ENCODE results near the gene TTLL10. TPM values are rescaled to one million over a fixed set of nuclear protein-coding genes. Genes with fewer than 3 reads are reported as not detected.

Gene TTLL10
- total and polyA plus RNA-seq, 4 donors: not detected

DNA sequence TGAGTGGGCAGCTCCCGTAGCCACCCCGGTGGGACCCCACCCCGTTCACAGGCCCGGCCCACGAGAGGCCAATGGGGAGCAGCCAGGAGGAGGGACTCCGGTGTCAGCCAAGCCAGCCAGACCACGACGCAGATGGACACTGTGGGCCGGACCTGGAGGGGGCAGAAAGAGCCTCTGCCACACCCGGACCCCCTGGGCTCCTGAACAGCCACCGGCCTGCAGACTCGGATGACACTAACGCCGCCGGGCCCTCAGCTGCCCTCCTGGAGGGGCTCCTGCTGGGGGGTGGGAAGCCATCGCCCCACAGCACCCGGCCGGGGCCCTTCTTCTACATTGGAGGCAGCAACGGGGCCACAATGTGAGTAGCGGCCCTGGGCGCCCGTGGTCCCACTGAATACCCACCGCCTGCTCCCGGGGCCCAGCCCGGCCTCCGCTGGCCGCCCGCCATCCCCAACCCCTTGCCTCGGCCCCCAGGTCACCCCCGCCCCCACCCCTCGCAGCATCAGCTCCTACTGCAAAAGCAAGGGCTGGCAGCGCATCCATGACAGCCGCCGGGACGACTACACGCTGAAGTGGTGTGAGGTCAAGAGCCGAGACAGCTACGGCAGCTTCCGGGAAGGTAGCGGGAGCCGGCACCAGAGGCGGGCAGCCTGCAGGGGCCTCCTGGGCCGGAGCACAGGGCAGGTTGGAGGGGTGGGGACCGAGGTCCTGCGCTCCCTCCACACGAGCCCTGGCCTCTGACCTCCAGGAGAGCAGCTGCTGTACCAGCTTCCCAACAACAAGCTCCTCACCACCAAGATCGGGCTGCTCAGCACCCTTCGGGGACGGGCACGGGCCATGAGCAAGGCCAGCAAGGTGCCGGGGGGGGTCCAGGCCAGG lies 6.5 kb downstream of the TTLL10 start (continued):
- TF ChIP-seq TAF1 (conservative IDR thresholded peaks at IDR 0.05) (no peak), HNF4A (conservative IDR thresholded peaks at IDR 0.05) (no peak), JUND (IDR thresholded peaks at IDR 0.05) (no peak), RAD21 (IDR thresholded peaks at IDR 0.05) (no peak), NR2F2 (IDR thresholded peaks at IDR 0.05) (no peak), YY1 (IDR thresholded peaks at IDR 0.05) (no peak)

DNA sequence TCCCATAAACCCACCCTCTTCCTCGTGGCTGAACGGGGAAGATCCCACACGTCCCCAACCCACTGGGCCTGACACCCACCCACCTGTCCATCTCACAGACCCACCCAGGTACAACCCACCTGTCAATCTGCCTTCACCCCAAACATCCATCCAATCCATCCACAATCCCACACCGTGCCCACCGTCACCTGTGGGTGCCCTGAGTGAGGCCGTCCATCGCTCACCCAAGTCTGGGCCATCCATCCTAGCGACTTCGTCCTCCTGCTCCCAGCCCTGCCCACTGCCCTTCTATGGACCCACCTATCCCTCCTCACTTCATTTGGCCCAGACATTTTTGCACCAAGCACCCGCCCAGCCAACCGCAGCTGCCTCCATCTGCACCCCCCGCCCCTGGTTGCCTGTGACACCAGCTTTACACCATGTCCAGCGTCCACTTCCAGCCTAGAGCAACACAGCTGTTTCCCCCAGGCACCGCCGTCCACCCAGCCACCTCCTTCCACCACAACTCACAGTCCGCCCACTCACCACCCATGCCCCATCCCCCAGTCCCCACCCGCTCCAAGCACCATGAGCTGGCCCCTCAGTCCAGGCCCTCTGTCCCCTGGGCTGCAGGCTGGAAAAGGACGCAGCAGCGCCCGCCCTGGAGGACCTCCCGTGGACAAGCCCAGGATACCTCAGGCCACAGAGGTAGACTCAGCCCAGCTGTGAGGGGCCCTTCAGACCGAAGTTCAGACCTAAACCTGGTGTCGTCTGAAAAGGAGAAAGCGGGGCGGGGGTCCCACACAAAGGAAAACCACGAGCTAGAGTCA lies 7.7 kb downstream of the TTLL10 start:
- no peak overlapping the region for H3K27ac ChIP-seq (ENCODE audit: low read depth in 1 of 2, low read length in 2 of 2)
- no peak overlapping the region for H3K4me3 ChIP-seq (ENCODE audit: low read depth in 1 of 3, low read length in 3 of 3)
- no peak overlapping the region for H3K9ac ChIP-seq (ENCODE audit: low read depth in 1 of 2, low read length in 2 of 2)
- H3K4me1 ChIP-seq (ENCODE audit: control insufficient read depth in 4 of 4, insufficient read depth in 4 of 4, low read length in 3 of 4): no peaks in the 10 kb centered on the region
- no peak for TF ChIP-seq FOXA1 (IDR thresholded peaks at IDR 0.05)
- no peak for TF ChIP-seq JUND (IDR thresholded peaks at IDR 0.05)
- no peaks in the 10 kb centered on the region for H3K27me3 ChIP-seq (ENCODE audit: control insufficient read depth in 4 of 4, insufficient read depth in 4 of 4, low read length in 3 of 4)
- no peaks in the 10 kb centered on the region for H3K9me3 ChIP-seq (ENCODE audit: control insufficient read depth in 4 of 4, low read length in 3 of 4)
- no peak for DNase-seq (ENCODE audit: low spot score)
- WGBS: 90% methylated on average over 26 of the region's 26 CpGs
- H3K36me3 ChIP-seq (ENCODE audit: control insufficient read depth in 4 of 4, insufficient read depth in 3 of 4, low read depth in 1 of 4, low read length in 3 of 4): no peaks in the 10 kb centered on the region

DNA sequence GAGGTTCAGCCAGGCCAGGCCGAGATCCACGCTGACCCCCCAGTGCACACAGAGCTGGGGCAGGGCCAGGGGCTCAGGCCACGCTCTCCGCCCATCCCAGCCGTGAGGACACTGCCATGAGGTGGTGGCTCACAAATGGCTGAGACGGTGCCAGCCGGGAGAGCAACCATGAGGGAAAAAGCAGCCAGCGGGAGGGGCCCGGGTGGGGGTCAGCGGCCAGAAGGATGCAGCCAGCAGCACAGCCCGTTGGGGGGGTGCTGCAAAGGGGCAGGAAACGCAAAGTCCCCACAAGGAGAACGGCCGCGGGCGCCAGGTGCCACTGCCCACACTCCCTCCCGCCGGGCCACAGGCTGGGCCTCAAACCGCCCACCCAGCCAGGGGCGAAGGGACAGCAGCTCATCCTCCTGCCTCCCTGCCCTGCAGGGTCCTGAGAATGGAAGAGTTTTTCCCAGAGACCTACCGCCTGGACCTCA lies 8.3 kb downstream of the TTLL10 start:
- Histone ChIP-seq H3K4me1 (ENCODE audit: control insufficient read depth in 4 of 4, insufficient read depth in 4 of 4, low read length in 3 of 4) (no peaks in the 10 kb centered on the region), H3K9ac (ENCODE audit: low read depth in 1 of 2, low read length in 2 of 2) (no peak overlapping the region), H3K27ac (ENCODE audit: low read depth in 1 of 2, low read length in 2 of 2) (no peak overlapping the region), H3K27me3 (ENCODE audit: control insufficient read depth in 4 of 4, insufficient read depth in 4 of 4, low read length in 3 of 4) (no peaks in the 10 kb centered on the region), H3K4me3 (ENCODE audit: low read depth in 1 of 3, low read length in 3 of 3) (no peak overlapping the region), H3K36me3 (ENCODE audit: control insufficient read depth in 4 of 4, insufficient read depth in 3 of 4, low read depth in 1 of 4, low read length in 3 of 4) (no peaks in the 10 kb centered on the region), H3K9me3 (ENCODE audit: control insufficient read depth in 4 of 4, low read length in 3 of 4) (no peaks in the 10 kb centered on the region)
- 92% methylated on average over 21 of the region's 21 CpGs for WGBS
- TF ChIP-seq NR2F2 (IDR thresholded peaks at IDR 0.05) (no peak), YY1 (IDR thresholded peaks at IDR 0.05) (no peak), FOXA1 (IDR thresholded peaks at IDR 0.05) (no peak), TAF1 (conservative IDR thresholded peaks at IDR 0.05) (no peak), RXRA (IDR thresholded peaks at IDR 0.05) (no peak), HNF4G (IDR thresholded peaks at IDR 0.05) (no peak), RAD21 (IDR thresholded peaks at IDR 0.05) (no peak), JUND (IDR thresholded peaks at IDR 0.05) (no peak), EGR1 (IDR thresholded peaks at IDR 0.05; ENCODE audit: low read depth in 2 of 2) (no peak)
- TF ChIP-seq, protein P1, sequence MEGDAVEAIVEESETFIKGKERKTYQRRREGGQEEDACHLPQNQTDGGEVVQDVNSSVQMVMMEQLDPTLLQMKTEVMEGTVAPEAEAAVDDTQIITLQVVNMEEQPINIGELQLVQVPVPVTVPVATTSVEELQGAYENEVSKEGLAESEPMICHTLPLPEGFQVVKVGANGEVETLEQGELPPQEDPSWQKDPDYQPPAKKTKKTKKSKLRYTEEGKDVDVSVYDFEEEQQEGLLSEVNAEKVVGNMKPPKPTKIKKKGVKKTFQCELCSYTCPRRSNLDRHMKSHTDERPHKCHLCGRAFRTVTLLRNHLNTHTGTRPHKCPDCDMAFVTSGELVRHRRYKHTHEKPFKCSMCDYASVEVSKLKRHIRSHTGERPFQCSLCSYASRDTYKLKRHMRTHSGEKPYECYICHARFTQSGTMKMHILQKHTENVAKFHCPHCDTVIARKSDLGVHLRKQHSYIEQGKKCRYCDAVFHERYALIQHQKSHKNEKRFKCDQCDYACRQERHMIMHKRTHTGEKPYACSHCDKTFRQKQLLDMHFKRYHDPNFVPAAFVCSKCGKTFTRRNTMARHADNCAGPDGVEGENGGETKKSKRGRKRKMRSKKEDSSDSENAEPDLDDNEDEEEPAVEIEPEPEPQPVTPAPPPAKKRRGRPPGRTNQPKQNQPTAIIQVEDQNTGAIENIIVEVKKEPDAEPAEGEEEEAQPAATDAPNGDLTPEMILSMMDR (IDR thresholded peaks at IDR 0.05; ENCODE audit: low read depth, low read length, missing input control): no peak
- TF ChIP-seq, protein P2, sequence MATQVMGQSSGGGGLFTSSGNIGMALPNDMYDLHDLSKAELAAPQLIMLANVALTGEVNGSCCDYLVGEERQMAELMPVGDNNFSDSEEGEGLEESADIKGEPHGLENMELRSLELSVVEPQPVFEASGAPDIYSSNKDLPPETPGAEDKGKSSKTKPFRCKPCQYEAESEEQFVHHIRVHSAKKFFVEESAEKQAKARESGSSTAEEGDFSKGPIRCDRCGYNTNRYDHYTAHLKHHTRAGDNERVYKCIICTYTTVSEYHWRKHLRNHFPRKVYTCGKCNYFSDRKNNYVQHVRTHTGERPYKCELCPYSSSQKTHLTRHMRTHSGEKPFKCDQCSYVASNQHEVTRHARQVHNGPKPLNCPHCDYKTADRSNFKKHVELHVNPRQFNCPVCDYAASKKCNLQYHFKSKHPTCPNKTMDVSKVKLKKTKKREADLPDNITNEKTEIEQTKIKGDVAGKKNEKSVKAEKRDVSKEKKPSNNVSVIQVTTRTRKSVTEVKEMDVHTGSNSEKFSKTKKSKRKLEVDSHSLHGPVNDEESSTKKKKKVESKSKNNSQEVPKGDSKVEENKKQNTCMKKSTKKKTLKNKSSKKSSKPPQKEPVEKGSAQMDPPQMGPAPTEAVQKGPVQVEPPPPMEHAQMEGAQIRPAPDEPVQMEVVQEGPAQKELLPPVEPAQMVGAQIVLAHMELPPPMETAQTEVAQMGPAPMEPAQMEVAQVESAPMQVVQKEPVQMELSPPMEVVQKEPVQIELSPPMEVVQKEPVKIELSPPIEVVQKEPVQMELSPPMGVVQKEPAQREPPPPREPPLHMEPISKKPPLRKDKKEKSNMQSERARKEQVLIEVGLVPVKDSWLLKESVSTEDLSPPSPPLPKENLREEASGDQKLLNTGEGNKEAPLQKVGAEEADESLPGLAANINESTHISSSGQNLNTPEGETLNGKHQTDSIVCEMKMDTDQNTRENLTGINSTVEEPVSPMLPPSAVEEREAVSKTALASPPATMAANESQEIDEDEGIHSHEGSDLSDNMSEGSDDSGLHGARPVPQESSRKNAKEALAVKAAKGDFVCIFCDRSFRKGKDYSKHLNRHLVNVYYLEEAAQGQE (IDR thresholded peaks at IDR 0.05): no peak
- TF ChIP-seq, protein P3, sequence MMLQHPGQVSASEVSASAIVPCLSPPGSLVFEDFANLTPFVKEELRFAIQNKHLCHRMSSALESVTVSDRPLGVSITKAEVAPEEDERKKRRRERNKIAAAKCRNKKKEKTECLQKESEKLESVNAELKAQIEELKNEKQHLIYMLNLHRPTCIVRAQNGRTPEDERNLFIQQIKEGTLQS (IDR thresholded peaks at IDR 0.05): no peak
- TF ChIP-seq, protein P4, sequence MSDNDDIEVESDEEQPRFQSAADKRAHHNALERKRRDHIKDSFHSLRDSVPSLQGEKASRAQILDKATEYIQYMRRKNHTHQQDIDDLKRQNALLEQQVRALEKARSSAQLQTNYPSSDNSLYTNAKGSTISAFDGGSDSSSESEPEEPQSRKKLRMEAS (IDR thresholded peaks at IDR 0.05): no peak
- TF ChIP-seq, protein P5, sequence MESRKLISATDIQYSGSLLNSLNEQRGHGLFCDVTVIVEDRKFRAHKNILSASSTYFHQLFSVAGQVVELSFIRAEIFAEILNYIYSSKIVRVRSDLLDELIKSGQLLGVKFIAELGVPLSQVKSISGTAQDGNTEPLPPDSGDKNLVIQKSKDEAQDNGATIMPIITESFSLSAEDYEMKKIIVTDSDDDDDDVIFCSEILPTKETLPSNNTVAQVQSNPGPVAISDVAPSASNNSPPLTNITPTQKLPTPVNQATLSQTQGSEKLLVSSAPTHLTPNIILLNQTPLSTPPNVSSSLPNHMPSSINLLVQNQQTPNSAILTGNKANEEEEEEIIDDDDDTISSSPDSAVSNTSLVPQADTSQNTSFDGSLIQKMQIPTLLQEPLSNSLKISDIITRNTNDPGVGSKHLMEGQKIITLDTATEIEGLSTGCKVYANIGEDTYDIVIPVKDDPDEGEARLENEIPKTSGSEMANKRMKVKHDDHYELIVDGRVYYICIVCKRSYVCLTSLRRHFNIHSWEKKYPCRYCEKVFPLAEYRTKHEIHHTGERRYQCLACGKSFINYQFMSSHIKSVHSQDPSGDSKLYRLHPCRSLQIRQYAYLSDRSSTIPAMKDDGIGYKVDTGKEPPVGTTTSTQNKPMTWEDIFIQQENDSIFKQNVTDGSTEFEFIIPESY (IDR thresholded peaks at IDR 0.05): no peak
- DNase-seq (ENCODE audit: low spot score): no peak

All from liver (tissue), 9 donors.